ENCODE results near the gene CSNK2A3. TPM values are rescaled to one million over a fixed set of nuclear protein-coding genes. Genes with fewer than 3 reads are reported as not detected.

CSNK2A3 gene
- total RNA-seq, 2 experiments from 2014 or later = 0.27 to 0.28 TPM

DNA sequence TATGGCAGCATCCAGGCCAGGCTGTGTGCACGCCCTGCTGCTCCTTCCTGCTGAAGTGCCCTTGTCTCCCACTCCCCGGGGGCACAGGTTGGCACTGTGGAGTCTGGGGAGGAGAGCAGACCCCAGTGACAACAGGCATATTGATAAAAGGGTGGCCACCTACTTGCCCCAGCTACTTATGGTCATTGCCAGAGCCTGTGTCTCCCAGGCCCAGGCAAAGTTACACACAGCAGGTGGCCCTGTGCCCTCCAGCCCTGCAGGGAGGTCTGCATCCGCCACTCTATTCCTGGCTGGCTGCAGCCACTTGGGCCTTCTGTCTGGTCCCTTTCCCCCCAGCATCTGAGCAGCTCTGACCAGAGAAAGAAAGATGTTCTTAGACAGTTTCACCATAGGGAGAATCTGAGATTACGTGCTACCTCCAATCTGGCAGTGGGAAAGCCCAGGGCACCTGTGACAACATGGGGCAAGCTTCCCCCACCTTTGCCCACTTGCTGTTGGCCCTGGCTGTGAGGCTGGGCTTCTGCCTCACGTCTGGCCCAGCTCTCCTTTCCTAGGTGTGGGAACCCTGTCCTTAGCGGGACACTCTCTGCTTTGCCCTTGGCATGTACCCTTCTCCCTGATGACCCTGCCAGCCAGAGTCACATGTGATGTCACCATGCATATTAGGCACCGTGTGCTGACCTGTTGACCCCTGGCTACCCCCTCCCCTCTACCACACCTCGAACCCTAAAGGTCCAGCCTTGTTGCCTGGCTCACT is 25.3 kb upstream of the CSNK2A3 start:
- intact Hi-C loops (cut with DNase I, micrococcal nuclease) = no loop called here
- H3K9me3 ChIP-seq (ENCODE audit: control insufficient read depth in 1 of 2, insufficient read depth in 1 of 2, low read length in 2 of 2) = no peaks in the 10 kb centered on the region
- CTCF ChIA-PET = no interaction called here

DNA sequence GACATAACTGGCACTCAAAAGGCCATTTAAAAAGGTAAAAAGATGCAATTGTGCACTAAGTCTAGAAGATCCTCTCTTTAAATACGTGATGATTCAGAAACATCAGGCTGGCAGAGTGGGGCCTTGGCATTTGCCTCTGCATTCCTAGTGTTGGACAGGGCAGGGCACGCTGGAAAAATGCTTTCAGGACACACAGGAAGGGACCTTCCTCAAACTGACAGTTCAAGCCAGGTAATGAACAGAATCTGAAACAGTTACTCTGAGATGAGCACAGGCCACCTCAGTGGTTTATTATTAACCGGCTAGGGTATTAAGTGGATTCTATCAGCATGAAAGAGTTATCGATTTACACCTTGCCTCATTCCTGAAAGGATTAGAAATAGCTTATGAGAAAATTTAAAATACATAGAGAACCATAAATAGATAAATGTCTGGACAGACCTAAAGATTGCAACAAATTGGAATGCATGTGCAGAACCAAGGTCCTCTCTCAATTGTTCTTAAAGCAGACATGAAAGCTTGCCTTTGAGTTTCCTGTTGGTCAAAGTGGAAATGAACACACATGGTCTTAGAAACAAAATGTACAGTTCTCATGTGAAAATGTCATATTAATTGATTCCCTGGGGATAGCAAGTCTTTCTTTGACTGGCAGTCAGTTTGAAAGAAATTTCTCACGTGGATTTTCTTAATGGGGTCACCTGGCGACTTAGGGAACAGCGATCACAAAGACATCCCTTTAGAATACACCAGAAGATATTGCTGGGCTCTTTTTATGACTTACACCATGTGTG is 21.5 kb upstream of the CSNK2A3 start:
- H3K9me3 Mint-ChIP-seq = no peaks in the 10 kb centered on the region
- ATAC-seq (ENCODE audit: poor library complexity) = no peak
- TF ChIP-seq, protein P1, sequence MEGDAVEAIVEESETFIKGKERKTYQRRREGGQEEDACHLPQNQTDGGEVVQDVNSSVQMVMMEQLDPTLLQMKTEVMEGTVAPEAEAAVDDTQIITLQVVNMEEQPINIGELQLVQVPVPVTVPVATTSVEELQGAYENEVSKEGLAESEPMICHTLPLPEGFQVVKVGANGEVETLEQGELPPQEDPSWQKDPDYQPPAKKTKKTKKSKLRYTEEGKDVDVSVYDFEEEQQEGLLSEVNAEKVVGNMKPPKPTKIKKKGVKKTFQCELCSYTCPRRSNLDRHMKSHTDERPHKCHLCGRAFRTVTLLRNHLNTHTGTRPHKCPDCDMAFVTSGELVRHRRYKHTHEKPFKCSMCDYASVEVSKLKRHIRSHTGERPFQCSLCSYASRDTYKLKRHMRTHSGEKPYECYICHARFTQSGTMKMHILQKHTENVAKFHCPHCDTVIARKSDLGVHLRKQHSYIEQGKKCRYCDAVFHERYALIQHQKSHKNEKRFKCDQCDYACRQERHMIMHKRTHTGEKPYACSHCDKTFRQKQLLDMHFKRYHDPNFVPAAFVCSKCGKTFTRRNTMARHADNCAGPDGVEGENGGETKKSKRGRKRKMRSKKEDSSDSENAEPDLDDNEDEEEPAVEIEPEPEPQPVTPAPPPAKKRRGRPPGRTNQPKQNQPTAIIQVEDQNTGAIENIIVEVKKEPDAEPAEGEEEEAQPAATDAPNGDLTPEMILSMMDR (IDR thresholded peaks at IDR 0.05) = no peak
- H3K4me3 Mint-ChIP-seq = no peak overlapping the region
- peaks cover 5% of the 10 kb centered on the region for H3K27me3 Mint-ChIP-seq
- H3K4me3 ChIP-seq (ENCODE audit: low read length) = no peak overlapping the region
- no peaks in the 10 kb centered on the region for H3K4me1 ChIP-seq (ENCODE audit: insufficient read depth, low read length)
- no peak overlapping the region for H3K27ac ChIP-seq (ENCODE audit: low read depth in 1 of 2, low read length in 2 of 2)
- H3K27me3 ChIP-seq (ENCODE audit: control insufficient read depth in 1 of 2, insufficient read depth in 2 of 2, low read length in 2 of 2) = peaks cover 0 to 4% of the 10 kb centered on the region in 2 experiments
- H3K9me3 ChIP-seq (ENCODE audit: control insufficient read depth in 1 of 2, insufficient read depth in 1 of 2, low read length in 2 of 2) = peaks cover 0 to 3% of the 10 kb centered on the region in 2 experiments
- no peak for DNase-seq
- H3K36me3 Mint-ChIP-seq (ENCODE audit: low read depth) = no peaks in the 10 kb centered on the region
- no peaks in the 10 kb centered on the region for H3K36me3 ChIP-seq (ENCODE audit: insufficient read depth, low read length)
- CTCF ChIA-PET = no interaction called here
- POLR2A ChIA-PET = no interaction called here
- no peak overlapping the region for H3K27ac Mint-ChIP-seq
- H3K4me1 Mint-ChIP-seq (ENCODE audit: low read depth) = no peaks in the 10 kb centered on the region
- intact Hi-C loops (cut with DNase I, micrococcal nuclease) = no loop called here

More for the DNA sequence above, 25.3 kb upstream of the CSNK2A3 start:
- Mint-ChIP-seq H3K27ac (no peak overlapping the region), H3K27me3 (no peaks in the 10 kb centered on the region), H3K9me3 (no peaks in the 10 kb centered on the region), H3K36me3 (ENCODE audit: low read depth) (no peaks in the 10 kb centered on the region), H3K4me1 (ENCODE audit: low read depth) (no peaks in the 10 kb centered on the region), H3K4me3 (no peak overlapping the region)
- ATAC-seq (ENCODE audit: poor library complexity) (no peak), DNase-seq (no peak)
- no peak overlapping the region for H3K27ac ChIP-seq (ENCODE audit: low read depth in 1 of 2, low read length in 2 of 2)
- no peak overlapping the region for H3K4me3 ChIP-seq (ENCODE audit: low read length)
- H3K4me1 ChIP-seq (ENCODE audit: insufficient read depth, low read length) = no peaks in the 10 kb centered on the region
- POLR2A ChIA-PET = no interaction called here
- TF ChIP-seq, protein P1 (IDR thresholded peaks at IDR 0.05) = no peak
- no peaks in the 10 kb centered on the region for H3K36me3 ChIP-seq (ENCODE audit: insufficient read depth, low read length)
- H3K27me3 ChIP-seq (ENCODE audit: control insufficient read depth in 1 of 2, insufficient read depth in 2 of 2, low read length in 2 of 2) = peaks cover 0 to 4% of the 10 kb centered on the region in 2 experiments

DNA sequence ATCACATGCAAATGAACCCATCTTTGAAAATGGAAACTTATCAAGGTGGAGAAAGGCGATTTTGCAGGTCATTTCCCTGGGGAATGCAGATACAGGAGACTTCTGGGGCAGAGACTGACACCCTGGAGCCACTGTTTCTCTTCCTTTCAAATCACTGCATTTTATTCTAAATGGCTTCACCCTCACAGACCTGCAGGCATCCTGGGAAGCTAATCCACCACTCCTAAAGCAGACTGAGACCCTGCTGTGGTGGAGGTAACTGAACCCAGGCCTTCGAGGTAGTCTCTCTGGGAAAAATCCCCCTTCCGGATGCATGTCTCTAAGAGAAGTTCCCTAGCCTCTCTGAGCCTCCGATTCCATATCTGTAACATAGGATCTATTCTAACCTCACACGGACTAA is 20.9 kb upstream of the CSNK2A3 start:
- no peak for DNase-seq
- H3K27me3 ChIP-seq (ENCODE audit: control insufficient read depth in 1 of 2, insufficient read depth in 2 of 2, low read length in 2 of 2) = peaks cover 0 to 3% of the 10 kb centered on the region in 2 experiments
- Mint-ChIP-seq H3K36me3 (ENCODE audit: low read depth) (no peaks in the 10 kb centered on the region), H3K4me1 (ENCODE audit: low read depth) (no peaks in the 10 kb centered on the region), H3K27me3 (peaks cover 5% of the 10 kb centered on the region), H3K9me3 (peaks cover 2% of the 10 kb centered on the region), H3K27ac (no peak overlapping the region), H3K4me3 (no peak overlapping the region)
- no peaks in the 10 kb centered on the region for H3K4me1 ChIP-seq (ENCODE audit: insufficient read depth, low read length)
- no peak for ATAC-seq (ENCODE audit: poor library complexity)
- intact Hi-C loops (cut with DNase I, micrococcal nuclease) = no loop called here
- no peak overlapping the region for H3K27ac ChIP-seq (ENCODE audit: low read depth in 1 of 2, low read length in 2 of 2)
- no peaks in the 10 kb centered on the region for H3K36me3 ChIP-seq (ENCODE audit: insufficient read depth, low read length)
- TF ChIP-seq, protein P1 (IDR thresholded peaks at IDR 0.05) = no peak
- H3K4me3 ChIP-seq (ENCODE audit: low read length) = no peak overlapping the region
- H3K9me3 ChIP-seq (ENCODE audit: control insufficient read depth in 1 of 2, insufficient read depth in 1 of 2, low read length in 2 of 2) = peaks cover 0 to 3% of the 10 kb centered on the region in 2 experiments
- ChIA-PET POLR2A (no interaction called here), CTCF (no interaction called here)

Data from CD4-positive, alpha-beta T cell (primary cell).